GM18505 (cell line): Measurements from ENCODE around the gene PKNOX2.

Experiments used
- ATAC-seq: cut with Tn5 transposase; IDR thresholded peaks from one replicate; pipeline ENCODE4 v1.9.1; 2021; ENCODE audit not compliant: unreplicated experiment
- POLR2A ChIP-seq: IDR thresholded peaks from 4 replicates; pipeline ENCODE4 v1.6.1; 2011; ENCODE audit warnings: borderline replicate concordance; ENCODE audit not compliant: insufficient read depth, insufficient read length; ENCODE audit errors: extremely low read depth

PKNOX2 gene

GRCh38 chr11:125236072-125236825 is 71.7 kb downstream of the PKNOX2 start:
- no peak for ATAC-seq

GRCh38 chr11:125239585-125240560 is 75.3 kb downstream of the PKNOX2 start:
- ATAC-seq, result no peak
- TF ChIP-seq POLR2A, result no peak

More at GRCh38 chr11:125236072-125236825, 71.7 kb downstream of the PKNOX2 start:
- TF ChIP-seq POLR2A, result no peak

DNA sequence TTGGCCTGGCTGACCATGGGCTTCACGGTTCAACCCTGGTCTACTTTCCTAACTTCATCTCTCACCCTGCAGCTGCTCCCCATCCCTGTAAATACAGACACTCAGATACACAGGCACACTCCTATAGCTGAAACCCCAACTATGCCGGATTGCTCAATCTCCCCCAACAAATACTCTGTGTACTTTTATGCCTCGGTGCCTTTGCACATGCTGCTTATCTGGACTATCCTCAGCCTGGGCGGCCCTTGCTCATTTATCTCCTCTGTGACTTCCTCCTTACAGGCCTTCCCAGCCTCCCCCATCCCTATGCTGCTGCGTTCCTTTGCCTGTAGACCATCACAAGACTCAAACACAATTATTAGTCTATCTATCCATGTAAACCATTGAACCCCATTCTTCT is 76.6 kb downstream of the PKNOX2 start:
- no peak for TF ChIP-seq POLR2A

DNA sequence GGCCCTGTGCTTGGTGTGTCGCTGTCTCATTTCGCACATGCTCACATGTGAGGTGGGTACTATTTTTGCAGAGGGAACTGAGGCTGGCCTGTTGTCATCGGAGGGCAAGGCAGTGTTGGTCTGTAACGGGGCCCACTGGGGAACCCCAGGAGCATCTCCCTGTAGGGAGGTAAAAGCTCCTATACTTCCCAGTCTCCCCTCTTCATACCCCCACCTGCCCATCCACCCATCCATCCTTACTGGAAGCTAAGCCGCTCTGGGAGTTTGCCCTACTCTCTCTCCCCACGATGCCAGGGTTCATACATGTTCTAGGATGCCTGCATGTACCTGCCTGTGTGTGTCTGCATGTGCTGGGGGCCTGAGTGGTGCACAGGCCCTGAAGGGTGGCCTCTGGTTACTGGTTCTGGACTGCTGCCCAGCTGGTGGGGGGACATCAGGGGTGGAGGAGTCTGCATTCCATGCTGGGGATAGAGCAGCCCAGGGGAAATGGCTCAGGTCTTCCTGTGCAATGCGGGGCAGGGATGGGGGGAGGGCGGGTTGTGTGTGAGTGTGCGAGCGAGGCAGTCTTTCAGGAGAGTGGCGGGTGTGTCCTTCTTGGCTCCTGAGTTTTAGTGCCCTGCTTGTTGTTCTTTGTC is 77.7 kb downstream of the PKNOX2 start:
- ATAC-seq, result no peak
- no peak for TF ChIP-seq POLR2A

More for the DNA sequence above, 76.6 kb downstream of the PKNOX2 start:
- ATAC-seq, result no peak

DNA sequence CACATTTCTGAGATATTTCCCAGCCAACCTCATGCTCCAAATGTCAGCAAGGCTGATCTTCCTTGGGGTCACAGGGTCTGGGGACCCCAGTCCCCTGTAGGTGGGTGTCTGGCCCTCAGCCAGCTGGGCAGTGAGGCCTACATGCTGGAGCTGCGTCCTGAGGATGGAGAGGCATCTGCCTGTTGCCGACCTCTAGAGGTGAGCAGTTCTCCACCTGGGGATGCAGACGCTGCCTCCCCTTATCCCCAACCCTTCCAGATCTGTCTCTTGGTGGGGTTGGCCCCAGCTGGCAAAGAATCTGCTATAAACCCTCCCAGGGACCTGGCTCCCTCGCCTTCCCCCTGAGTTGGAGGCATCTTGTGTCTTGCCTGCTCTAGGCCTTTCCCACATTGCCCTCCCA is 79.6 kb downstream of the PKNOX2 start:
- ATAC-seq, result no peak

GRCh38 chr11:125245299-125245698 is 80.7 kb downstream of the PKNOX2 start:
- no peak for TF ChIP-seq POLR2A
- no peak for ATAC-seq

More for the DNA sequence above, 79.6 kb downstream of the PKNOX2 start:
- no peak for TF ChIP-seq POLR2A

- no peak for TF ChIP-seq POLR2A
- no peak for ATAC-seq
These were observed 82.9 kb downstream of the PKNOX2 start for GRCh38 chr11:125247431-125247830.

GRCh38 chr11:125250318-125251213 is 86.0 kb downstream of the PKNOX2 start:
- no peak for TF ChIP-seq POLR2A
- no peak for ATAC-seq

DNA sequence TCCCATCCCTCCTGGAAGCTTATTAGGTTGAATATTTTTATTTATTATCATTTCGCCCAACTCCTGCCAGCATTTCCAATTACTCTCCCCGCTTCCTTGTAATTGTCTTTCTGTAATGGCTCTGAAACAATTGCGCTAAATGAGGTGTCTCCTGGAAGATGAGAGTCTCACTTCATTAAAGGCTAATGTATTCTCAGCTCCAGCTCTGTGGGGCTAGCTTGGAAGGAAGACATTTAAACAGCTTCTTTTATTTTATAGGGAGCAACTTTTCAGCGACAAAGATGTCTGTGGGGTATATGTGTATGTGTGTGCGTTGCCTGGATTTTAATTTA is 86.6 kb downstream of the PKNOX2 start:
- TF ChIP-seq POLR2A, result no peak
- ATAC-seq, result no peak

DNA sequence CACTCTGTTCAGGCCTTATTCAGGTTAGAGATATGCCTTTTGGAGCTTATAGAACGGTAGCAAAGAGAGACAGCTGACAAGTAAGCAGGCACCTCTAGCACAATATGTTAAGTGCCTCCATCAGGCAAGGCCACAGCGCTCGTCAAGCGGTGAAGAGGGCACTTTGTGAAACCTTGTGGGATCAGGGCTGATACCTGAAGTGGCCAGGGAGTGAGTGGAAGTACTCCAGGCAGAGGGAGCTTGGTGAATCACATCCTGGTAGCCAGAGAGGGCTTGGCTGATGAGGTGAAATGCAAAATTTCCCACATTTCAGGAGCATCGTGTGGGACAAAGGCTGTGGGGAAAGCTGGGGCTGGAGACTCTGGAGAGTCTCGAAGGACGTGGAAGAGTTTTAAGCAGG is 87.4 kb downstream of the PKNOX2 start:
- ATAC-seq, result no peak
- no peak for TF ChIP-seq POLR2A

- no peak for TF ChIP-seq POLR2A
These were observed 88.7 kb downstream of the PKNOX2 start for GRCh38 chr11:125253289-125253688.

DNA sequence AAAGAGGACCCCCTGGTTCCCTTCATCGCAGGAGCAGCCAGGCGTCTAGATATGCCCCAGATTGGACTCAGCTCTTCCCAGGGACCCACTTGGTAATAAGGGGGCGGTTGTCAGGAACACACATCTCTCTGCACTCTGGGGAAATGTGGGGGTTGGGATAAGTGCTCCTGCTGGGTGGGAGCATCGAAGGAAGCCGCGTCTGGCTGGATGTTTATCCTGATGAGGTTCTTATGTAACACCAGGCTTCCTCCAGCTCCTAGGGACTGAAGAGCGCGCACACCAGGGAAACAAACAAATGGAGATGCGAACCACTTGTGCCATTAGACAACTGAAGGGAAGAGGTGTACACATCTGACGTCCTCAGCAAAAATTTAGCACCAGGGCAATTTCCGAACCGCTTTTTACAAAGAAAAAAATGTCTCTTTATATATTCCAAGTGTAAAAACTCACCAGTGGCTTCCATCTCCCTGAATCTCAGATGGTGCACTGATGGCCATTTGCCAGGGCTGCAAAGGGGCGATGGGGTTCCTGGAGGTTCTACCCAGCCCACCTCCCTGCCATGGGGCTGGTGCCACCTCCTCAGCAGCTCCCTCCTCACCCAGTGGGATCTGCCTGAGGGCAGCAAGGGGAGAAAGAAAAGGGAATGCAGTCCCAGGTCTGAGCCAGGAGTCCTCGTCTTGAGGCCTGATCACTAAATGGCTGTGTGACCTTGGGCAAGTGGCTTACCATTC is 89.4 kb downstream of the PKNOX2 start:
- TF ChIP-seq POLR2A, result no peak
- no peak for ATAC-seq

More at GRCh38 chr11:125253289-125253688, 88.7 kb downstream of the PKNOX2 start:
- no peak for ATAC-seq
